ENCODE data around the gene PCP2. TPM values are rescaled to one million over a fixed set of nuclear protein-coding genes. Genes with fewer than 3 reads are reported as not detected.

Gene PCP2
- total and polyA plus RNA-seq, 2 of the 13 experiments (the other 11 are each of a cell fraction or from before 2014, with no cell fraction given) = 0.62 TPM; not detected in 1

DNA sequence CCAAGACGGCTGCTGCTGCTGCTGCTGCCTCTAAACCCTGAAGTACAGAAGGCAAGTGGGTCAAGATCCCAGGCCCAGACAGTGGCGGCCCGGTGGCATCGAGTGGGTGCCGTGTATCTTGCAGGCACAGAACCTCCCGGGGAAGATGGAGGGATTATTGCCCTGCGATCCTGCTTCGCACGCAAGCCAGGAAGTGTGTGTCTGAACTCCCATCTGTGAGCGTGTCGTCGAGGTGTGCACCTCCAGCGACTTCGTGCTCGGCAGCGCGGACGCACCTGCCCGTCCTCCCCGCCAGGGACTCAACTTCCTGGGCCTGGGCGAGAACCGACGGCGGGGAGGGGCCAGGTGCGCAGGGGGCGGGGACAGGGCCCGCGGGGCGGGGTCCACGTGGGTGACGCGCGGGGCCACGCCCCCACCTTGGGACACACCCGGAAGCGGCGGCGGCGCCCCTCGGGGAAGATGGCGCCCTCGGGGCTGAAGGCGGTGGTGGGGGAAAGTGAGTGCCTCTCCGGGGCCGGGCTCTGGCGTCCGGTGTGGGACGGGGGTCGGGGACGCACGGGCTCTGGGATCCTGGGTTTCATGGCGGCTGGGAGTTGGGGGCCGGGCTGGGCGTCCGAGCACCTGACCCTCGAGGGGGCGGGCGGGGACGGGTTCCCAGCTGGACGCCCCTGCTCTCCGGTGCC, 3.3 kb upstream of the PCP2 start, which contains the start of gene STXBP2 (continued):
- TF ChIP-seq ZZZ3 (CRISPR knock-in tag; IDR thresholded peaks at IDR 0.05; ENCODE audit: borderline replicate concordance) (no peak), CEBPB (IDR thresholded peaks at IDR 0.05; ENCODE audit: borderline replicate concordance, low read depth, low read length) (peak; percentile 57; the same call in 1 of the 2 replicates), GTF3A (CRISPR knock-in tag; conservative IDR thresholded peaks at IDR 0.05) (no peak), HMGA1 (CRISPR knock-in tag; conservative IDR thresholded peaks at IDR 0.05) (no peak), RFX5 (IDR thresholded peaks at IDR 0.05; ENCODE audit: low read depth, low read length) (no peak), ARID3A (IDR thresholded peaks at IDR 0.05; ENCODE audit: low read depth, low read length) (no peak), FOXC1 (CRISPR knock-in tag; IDR thresholded peaks at IDR 0.05; ENCODE audit: borderline replicate concordance) (peak; percentile 25; the same call in 1 of the 2 replicates), KIAA2018 (CRISPR knock-in tag; IDR thresholded peaks at IDR 0.05; ENCODE audit: borderline replicate concordance) (no peak), MAFG (CRISPR knock-in tag; IDR thresholded peaks at IDR 0.05) (no peak), EEA1 (CRISPR knock-in tag; IDR thresholded peaks at IDR 0.05; ENCODE audit: borderline replicate concordance) (no peak), PHF8 (CRISPR knock-in tag; IDR thresholded peaks at IDR 0.05) (peak; percentile 74), MAFK (conservative IDR thresholded peaks at IDR 0.05 in 1 of 2, IDR thresholded peaks at IDR 0.05 in 1 of 2; ENCODE audit: low read length in 2 of 2) (no peak), HCFC1 (IDR thresholded peaks at IDR 0.05; ENCODE audit: low read depth, low read length) (no peak)
- TF ChIP-seq, protein P1, sequence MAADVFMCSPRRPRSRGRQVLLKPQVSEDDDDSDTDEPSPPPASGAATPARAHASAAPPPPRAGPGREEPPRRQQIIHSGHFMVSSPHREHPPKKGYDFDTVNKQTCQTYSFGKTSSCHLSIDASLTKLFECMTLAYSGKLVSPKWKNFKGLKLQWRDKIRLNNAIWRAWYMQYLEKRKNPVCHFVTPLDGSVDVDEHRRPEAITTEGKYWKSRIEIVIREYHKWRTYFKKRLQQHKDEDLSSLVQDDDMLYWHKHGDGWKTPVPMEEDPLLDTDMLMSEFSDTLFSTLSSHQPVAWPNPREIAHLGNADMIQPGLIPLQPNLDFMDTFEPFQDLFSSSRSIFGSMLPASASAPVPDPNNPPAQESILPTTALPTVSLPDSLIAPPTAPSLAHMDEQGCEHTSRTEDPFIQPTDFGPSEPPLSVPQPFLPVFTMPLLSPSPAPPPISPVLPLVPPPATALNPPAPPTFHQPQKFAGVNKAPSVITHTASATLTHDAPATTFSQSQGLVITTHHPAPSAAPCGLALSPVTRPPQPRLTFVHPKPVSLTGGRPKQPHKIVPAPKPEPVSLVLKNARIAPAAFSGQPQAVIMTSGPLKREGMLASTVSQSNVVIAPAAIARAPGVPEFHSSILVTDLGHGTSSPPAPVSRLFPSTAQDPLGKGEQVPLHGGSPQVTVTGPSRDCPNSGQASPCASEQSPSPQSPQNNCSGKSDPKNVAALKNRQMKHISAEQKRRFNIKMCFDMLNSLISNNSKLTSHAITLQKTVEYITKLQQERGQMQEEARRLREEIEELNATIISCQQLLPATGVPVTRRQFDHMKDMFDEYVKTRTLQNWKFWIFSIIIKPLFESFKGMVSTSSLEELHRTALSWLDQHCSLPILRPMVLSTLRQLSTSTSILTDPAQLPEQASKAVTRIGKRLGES (CRISPR knock-in tag; IDR thresholded peaks at IDR 0.05; ENCODE audit: borderline replicate concordance) = no peak
- TF ChIP-seq, protein P2, sequence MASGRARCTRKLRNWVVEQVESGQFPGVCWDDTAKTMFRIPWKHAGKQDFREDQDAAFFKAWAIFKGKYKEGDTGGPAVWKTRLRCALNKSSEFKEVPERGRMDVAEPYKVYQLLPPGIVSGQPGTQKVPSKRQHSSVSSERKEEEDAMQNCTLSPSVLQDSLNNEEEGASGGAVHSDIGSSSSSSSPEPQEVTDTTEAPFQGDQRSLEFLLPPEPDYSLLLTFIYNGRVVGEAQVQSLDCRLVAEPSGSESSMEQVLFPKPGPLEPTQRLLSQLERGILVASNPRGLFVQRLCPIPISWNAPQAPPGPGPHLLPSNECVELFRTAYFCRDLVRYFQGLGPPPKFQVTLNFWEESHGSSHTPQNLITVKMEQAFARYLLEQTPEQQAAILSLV (CRISPR knock-in tag; IDR thresholded peaks at IDR 0.05; ENCODE audit: borderline replicate concordance) = peak; percentile 43; the same call in 1 of the 2 replicates
